Stomach smooth muscle (tissue), 2 donors: ENCODE measurements around the gene KCTD5.
"Not testable (repeated sequence)": the region's sequence is repeated elsewhere in the genome, so short reads cannot be mapped to it uniquely, and the experiment has no call there.

ENCODE experiments used
- H3K27ac ChIP-seq: one replicate; pipeline ENCODE4 v1.7.0; 2013; ENCODE audit warnings: mild to moderate bottlenecking, low read length, inconsistent platforms
- H3K27me3 ChIP-seq, 2 donors: one replicate each; pipeline ENCODE4 v1.7.0; 2013; ENCODE audit warnings: low read length in 2 of 2; ENCODE audit not compliant: insufficient read depth in 2 of 2, control insufficient read depth in 1 of 2
- H3K36me3 ChIP-seq, 2 donors: one replicate each; pipeline ENCODE4 v1.7.0; 2013; ENCODE audit warnings: low read length in 2 of 2; ENCODE audit not compliant: control insufficient read depth in 2 of 2, insufficient read depth in 2 of 2
- H3K4me1 ChIP-seq: one replicate; pipeline ENCODE4 v1.7.0; 2013; ENCODE audit warnings: low read length; ENCODE audit not compliant: control insufficient read depth, insufficient read depth
- H3K4me3 ChIP-seq, 2 donors: one replicate each; pipeline ENCODE4 v1.7.0; 2013; ENCODE audit warnings: low read length in 2 of 2
- H3K9ac ChIP-seq, 2 donors: one replicate each; pipeline ENCODE4 v1.7.0; 2013; ENCODE audit warnings: low read length in 2 of 2, mild to moderate bottlenecking in 1 of 2
- H3K9me3 ChIP-seq, 2 donors: one replicate each; pipeline ENCODE4 v1.7.0; 2013; ENCODE audit warnings: low read length in 2 of 2; ENCODE audit not compliant: control insufficient read depth in 2 of 2
- donor health status: healthy.
- donor health status: Pancreatic carcinoma.

KCTD5 gene, protein sequence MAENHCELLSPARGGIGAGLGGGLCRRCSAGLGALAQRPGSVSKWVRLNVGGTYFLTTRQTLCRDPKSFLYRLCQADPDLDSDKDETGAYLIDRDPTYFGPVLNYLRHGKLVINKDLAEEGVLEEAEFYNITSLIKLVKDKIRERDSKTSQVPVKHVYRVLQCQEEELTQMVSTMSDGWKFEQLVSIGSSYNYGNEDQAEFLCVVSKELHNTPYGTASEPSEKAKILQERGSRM

DNA sequence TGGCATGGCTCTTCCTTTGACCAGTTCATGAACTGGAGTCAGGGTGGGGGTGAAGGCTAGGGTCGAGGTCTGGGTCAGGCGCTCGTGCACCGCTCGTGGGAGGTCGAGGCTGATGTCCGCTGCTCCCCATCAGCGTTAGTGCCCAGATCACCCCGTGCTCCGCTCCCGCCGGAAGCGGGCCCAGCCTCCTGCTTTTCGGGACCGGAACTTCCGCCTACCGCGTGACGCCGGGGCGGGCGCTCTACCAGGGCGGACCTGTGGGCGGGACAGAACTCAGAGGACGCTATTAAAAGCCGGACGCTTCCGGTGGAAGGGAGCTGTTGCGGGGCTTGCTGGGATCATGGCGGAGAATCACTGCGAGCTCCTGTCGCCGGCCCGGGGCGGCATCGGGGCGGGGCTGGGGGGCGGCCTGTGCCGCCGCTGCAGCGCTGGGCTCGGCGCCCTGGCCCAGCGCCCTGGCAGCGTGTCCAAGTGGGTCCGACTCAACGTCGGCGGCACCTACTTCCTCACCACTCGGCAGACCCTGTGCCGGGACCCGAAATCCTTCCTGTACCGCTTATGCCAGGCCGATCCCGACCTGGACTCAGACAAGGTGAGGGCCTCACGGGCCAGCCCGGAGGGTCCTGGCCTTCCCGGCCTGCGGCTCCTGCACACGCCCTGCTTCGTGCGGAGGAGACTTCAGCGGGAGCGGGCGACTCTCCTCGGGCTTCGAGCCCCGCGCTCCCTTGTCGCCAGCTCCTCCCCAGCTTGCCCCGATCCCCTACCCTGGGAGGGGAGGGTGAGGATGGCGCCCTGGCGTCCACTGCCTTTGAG lies at the start of gene KCTD5:
KCTD5 (plus strand) TSS at position 315 of the 813 bp plus-strand sequence; CDS start at position 341, 26 bp downstream.
- peak within 1 kb of the TSS; percentile 95 to 98 for H3K4me3 ChIP-seq
- peak within 1 kb of the TSS; percentile 93 to 94 for H3K9ac ChIP-seq
- no peaks in the 10 kb centered on the region for H3K36me3 ChIP-seq
- peak within 1 kb of the TSS; percentile 64 for H3K27ac ChIP-seq
- H3K4me1 ChIP-seq, result peaks cover 8% of the 10 kb centered on the region
- H3K9me3 ChIP-seq, result no peaks in the 10 kb centered on the region
- no peaks in the 10 kb centered on the region for H3K27me3 ChIP-seq

DNA sequence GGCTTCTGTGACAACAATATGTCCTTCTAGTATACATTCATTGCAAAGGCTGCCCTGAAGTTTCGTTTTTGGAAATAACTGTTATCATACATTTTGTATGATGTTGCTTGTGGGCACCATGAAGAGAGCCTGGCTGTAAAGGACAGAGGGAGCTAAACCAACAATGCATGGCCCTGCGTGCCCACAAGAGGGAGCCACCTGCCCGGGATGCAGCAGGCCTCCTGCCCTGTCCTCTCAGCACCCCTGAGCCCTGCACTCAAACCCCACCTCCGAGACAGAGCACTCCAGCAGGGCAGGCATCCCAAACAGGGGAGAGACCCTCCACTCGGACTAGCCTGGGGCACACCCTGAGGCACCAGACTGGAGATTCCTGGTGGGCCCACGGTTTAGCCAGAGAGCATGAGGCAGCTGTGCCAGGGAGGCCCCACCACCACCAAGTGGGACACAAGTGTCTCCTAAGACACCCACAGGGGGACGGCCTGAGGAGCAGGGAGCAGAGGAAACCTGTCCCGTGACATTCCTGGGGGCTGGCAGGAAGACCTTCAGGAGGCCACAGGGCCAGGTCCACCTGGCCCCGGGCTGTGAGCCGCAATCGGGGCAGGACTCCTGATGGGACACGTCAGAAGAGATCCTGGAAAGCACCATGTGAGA lies 43.1 kb upstream of the KCTD5 start:
- H3K4me1 ChIP-seq, H3K27me3 ChIP-seq, H3K4me3 ChIP-seq, H3K9ac ChIP-seq, H3K27ac ChIP-seq, H3K36me3 ChIP-seq, H3K9me3 ChIP-seq: not testable (repeated sequence)

DNA sequence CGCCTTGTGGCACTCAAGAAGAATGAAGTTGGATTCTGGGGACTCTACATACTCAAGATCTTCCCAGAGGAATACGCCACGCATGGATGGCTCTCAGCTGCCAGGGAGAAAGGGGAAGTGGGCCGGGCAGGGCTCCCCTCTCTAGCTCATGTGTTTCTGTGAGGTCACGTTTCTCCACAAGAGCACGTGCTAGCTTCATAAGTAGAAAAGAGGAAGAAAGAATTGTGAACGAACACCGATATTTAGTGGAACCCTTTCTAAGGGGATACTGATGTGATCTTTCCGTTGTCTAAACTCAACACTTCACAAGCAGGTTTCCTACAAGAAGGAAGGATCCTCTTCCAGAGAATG lies 42.6 kb upstream of the KCTD5 start:
- not testable (repeated sequence) for H3K27me3 ChIP-seq, H3K4me1 ChIP-seq, H3K4me3 ChIP-seq, H3K9ac ChIP-seq, H3K9me3 ChIP-seq, H3K36me3 ChIP-seq, H3K27ac ChIP-seq

DNA sequence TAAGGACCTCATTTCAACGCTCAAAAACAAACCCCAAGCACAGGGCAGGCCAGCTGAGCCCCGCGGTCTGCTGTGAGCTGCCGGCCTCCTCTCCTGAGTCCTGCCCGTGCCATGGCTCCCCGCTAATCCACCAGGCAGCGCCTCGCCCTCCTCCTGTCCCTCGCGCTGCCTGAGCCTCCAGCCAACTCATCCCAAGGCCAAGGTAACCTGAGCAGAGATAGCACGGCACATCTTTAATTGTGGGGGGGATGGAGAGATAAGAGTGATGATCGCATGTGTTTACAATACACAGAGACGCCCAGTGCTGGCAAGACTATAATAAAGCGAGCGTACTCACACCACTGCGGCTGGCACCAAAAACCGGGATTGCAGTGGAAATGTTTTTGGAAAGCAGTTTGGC lies 39.8 kb upstream of the KCTD5 start:
- H3K27ac ChIP-seq, H3K27me3 ChIP-seq, H3K36me3 ChIP-seq, H3K9ac ChIP-seq, H3K9me3 ChIP-seq, H3K4me1 ChIP-seq, H3K4me3 ChIP-seq: not testable (repeated sequence)

DNA sequence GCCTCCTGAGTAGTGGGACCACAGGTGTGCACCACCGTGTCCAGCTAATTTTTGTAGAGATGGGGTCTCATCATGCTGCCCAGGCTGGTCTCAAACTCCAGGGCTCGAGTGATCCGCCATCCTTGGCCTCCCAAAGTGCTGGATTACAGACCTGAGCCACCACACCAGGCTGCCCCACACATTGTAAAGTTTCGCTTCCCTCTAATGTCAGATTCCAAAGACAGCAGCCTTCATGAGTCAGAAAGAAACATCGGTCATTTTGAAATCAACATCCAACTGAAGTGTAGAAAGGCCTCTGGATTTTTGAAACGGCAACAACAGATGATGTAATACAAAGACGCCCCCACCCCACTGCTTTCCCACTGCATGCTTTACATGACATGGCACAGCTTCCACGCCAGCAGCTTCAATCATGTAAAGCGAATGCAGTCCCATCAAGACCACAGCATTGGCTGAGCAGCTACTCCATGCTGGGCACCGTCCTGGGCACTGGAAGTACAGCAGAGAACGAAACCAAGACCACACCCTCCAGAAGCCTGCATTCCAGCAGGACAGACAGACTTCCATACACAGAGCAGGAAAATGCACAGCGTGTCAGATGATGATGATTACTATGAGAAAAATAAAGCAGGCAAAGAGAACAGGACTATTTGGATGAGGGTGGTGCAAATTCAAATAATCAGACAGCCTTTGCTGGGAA lies 37.4 kb upstream of the KCTD5 start:
- H3K4me1 ChIP-seq, H3K27ac ChIP-seq, H3K36me3 ChIP-seq, H3K27me3 ChIP-seq, H3K4me3 ChIP-seq, H3K9me3 ChIP-seq, H3K9ac ChIP-seq: not testable (repeated sequence)

DNA sequence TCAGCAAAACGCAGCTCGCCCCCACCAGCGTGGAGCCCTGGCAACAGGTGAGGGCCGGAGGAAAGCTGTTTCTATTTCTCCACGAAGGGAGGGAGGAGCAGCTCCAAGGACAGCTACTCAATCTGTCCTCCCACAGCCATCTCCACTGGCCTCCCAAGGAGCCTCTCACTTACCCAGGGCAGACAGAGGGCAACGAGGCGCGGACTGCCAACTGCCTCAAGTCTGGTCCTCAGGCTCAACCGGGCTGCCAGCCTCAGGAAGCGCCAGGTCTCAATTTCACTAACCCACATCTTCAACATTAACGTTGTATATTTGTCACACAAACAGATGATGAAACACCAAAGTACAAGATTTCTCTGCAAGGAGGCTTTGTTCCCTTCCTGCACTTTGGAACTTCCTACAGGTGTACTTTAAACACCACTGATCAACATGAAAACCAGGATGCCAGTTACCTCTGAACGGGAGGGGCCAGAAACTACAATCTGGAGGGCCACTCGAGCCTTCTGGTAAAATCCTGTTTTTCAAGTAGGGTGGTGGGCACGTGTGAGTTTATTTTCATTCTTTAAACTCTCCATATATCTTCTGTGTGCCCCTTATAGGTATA lies 31.0 kb upstream of the KCTD5 start:
- H3K4me1 ChIP-seq, H3K9ac ChIP-seq, H3K4me3 ChIP-seq, H3K36me3 ChIP-seq, H3K27ac ChIP-seq, H3K9me3 ChIP-seq, H3K27me3 ChIP-seq: not testable (repeated sequence)

DNA sequence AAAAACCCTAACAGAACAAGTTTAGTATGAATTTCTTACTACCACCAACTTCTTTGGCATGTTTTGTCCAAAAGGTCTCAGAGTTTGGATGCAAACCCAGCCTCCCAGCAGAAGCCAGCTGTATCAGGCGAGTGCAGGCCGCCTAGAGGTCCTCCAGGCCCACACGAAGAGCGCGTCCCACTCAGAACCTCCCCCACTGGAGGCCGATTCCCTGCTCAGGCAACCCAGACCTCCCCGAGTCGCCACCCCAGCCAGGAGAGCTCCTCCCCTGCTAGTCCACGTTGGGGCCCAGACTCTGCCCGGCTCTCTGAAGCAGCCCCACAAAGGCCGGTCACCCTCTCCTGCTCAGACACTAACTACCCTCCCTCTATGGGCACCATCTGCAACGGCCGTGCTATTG lies 28.4 kb upstream of the KCTD5 start:
- not testable (repeated sequence) for H3K4me1 ChIP-seq, H3K27me3 ChIP-seq, H3K27ac ChIP-seq, H3K9me3 ChIP-seq, H3K4me3 ChIP-seq, H3K36me3 ChIP-seq, H3K9ac ChIP-seq

DNA sequence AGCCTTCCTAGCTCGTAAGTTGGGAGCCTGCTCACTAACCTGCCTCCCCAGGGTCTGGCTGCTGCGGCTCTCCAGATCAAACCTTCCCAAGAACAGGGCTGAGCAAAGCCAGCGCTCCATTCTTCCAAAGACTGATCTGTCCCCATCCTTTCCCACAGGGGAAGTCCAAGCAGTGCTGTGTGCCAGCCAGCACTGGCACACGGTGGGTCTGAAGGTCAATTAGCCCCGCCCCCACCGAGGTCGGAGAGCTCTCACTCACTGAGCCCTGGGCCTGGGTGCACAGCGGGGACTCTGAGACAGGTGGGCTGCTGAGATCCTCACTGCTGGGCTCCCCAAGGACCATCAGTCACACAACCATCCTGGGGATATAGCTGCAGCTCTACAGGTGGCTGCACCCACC lies 27.4 kb upstream of the KCTD5 start:
- not testable (repeated sequence) for H3K9me3 ChIP-seq, H3K36me3 ChIP-seq, H3K9ac ChIP-seq, H3K4me3 ChIP-seq, H3K27ac ChIP-seq, H3K27me3 ChIP-seq, H3K4me1 ChIP-seq

DNA sequence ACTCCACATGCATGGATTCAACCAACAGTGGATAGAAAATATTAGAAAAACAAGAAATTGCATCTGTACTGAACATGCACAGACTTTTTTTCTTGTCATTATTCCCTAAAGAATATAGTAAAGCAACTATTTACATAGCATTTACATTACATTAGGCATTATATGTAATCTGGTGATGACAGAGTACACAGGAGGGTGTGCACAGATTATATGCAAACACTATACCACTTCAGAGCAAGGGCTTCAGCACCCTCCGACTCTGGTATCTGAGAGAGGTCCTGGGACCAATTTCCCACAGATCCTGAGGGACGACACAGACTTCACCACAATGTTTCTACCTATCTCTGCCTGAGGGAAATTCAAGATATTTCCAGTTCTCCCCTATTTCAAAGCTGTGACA lies 25.3 kb upstream of the KCTD5 start:
- no peak overlapping the region for H3K9ac ChIP-seq
- H3K27ac ChIP-seq, result no peak overlapping the region

DNA sequence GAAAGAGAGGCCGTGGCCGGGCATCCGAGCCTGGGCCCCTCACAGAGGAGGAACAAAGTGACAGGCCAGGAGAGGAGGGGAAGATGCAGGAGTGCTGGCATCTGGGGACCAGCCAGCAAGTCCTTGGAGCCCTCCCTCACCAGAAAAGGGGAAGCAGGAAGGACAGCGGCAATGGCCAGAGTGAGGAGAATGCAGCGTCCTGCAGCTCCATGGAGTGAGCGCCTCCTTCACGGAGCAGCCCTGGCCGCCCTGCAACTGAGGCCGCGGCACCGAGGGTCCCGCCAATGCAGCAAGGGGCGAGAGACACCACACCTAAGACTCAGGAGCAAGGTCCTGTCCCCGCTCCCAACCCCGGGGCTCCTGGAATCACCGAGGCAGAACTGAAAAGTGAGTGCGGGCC lies 24.5 kb upstream of the KCTD5 start:
- not testable (repeated sequence) for H3K27ac ChIP-seq, H3K27me3 ChIP-seq, H3K36me3 ChIP-seq, H3K4me1 ChIP-seq, H3K9ac ChIP-seq, H3K9me3 ChIP-seq, H3K4me3 ChIP-seq

More for the DNA sequence above, 25.3 kb upstream of the KCTD5 start:
- H3K36me3 ChIP-seq, result no peaks in the 10 kb centered on the region
- H3K27me3 ChIP-seq, result no peaks in the 10 kb centered on the region
- no peaks in the 10 kb centered on the region for H3K4me1 ChIP-seq
- H3K9me3 ChIP-seq, result no peaks in the 10 kb centered on the region
- no peak overlapping the region for H3K4me3 ChIP-seq
